ENCODE results near the gene RTP2.

Gene RTP2

GRCh38 chr3:187728940-187729583 is 26.7 kb upstream of the RTP2 start:
- no peak for DNase-seq (ENCODE audit: low read depth)
- no peak for TF ChIP-seq POLR2A (IDR thresholded peaks at IDR 0.05; ENCODE audit: extremely low read depth, insufficient read length)
- H3K4me3 ChIP-seq (ENCODE audit: low read depth, low read length): no peak overlapping the region

GRCh38 chr3:187728248-187728647 is 25.9 kb upstream of the RTP2 start:
- no peak for DNase-seq (ENCODE audit: low read depth)
- no peak for TF ChIP-seq CTCF (IDR thresholded peaks at IDR 0.05; ENCODE audit: low read depth, low read length)
- no peak for TF ChIP-seq MAX (IDR thresholded peaks at IDR 0.05; ENCODE audit: low read depth, low read length)
- no peak for TF ChIP-seq MYC (IDR thresholded peaks at IDR 0.05; ENCODE audit: low read depth, low read length)
- TF ChIP-seq POLR2A (IDR thresholded peaks at IDR 0.05; ENCODE audit: extremely low read depth, insufficient read length): no peak
- no peak overlapping the region for H3K4me3 ChIP-seq (ENCODE audit: low read depth, low read length)

GRCh38 chr3:187726564-187726963 is 24.2 kb upstream of the RTP2 start:
- DNase-seq (ENCODE audit: low read depth): no peak
- no peak overlapping the region for H3K4me3 ChIP-seq (ENCODE audit: low read depth, low read length)
- TF ChIP-seq MAX (IDR thresholded peaks at IDR 0.05; ENCODE audit: low read depth, low read length) (no peak), MYC (IDR thresholded peaks at IDR 0.05; ENCODE audit: low read depth, low read length) (no peak), CTCF (IDR thresholded peaks at IDR 0.05; ENCODE audit: low read depth, low read length) (no peak)

- no peak overlapping the region for H3K4me3 ChIP-seq (ENCODE audit: low read depth, low read length)
- no peak for DNase-seq (ENCODE audit: low read depth)
Measured at GRCh38 chr3:187725653-187726370, 23.5 kb upstream of the RTP2 start.

GRCh38 chr3:187725224-187725623 is 22.9 kb upstream of the RTP2 start:
- no peak for DNase-seq (ENCODE audit: low read depth)
- no peak overlapping the region for H3K4me3 ChIP-seq (ENCODE audit: low read depth, low read length)
- TF ChIP-seq MAX (IDR thresholded peaks at IDR 0.05; ENCODE audit: low read depth, low read length): no peak
- no peak for TF ChIP-seq POLR2A (IDR thresholded peaks at IDR 0.05; ENCODE audit: extremely low read depth, insufficient read length)
- no peak for TF ChIP-seq CTCF (IDR thresholded peaks at IDR 0.05; ENCODE audit: low read depth, low read length)
- no peak for TF ChIP-seq MYC (IDR thresholded peaks at IDR 0.05; ENCODE audit: low read depth, low read length)

More at GRCh38 chr3:187725653-187726370, 23.5 kb upstream of the RTP2 start:
- no peak for TF ChIP-seq CTCF (IDR thresholded peaks at IDR 0.05; ENCODE audit: low read depth, low read length)
- TF ChIP-seq MYC (IDR thresholded peaks at IDR 0.05; ENCODE audit: low read depth, low read length): no peak
- TF ChIP-seq MAX (IDR thresholded peaks at IDR 0.05; ENCODE audit: low read depth, low read length): no peak
- TF ChIP-seq POLR2A (IDR thresholded peaks at IDR 0.05; ENCODE audit: extremely low read depth, insufficient read length): no peak

GRCh38 chr3:187722206-187722612 is 19.9 kb upstream of the RTP2 start:
- no peak for DNase-seq (ENCODE audit: low read depth)
- H3K4me3 ChIP-seq (ENCODE audit: low read depth, low read length): no peak overlapping the region

More at GRCh38 chr3:187722206-187722612, 19.9 kb upstream of the RTP2 start:
- TF ChIP-seq MYC (IDR thresholded peaks at IDR 0.05; ENCODE audit: low read depth, low read length): no peak
- TF ChIP-seq POLR2A (IDR thresholded peaks at IDR 0.05; ENCODE audit: extremely low read depth, insufficient read length): no peak
- TF ChIP-seq CTCF (IDR thresholded peaks at IDR 0.05; ENCODE audit: low read depth, low read length): no peak
- TF ChIP-seq MAX (IDR thresholded peaks at IDR 0.05; ENCODE audit: low read depth, low read length): no peak
